Choroid plexus epithelial cell (primary cell): ENCODE data around the gene BPTF.
"Not testable (repeated sequence)": the region's sequence is repeated elsewhere in the genome, so short reads cannot be mapped to it uniquely, and the experiment has no call there.

Experiments used
- DNase-seq: peaks from one replicate; pipeline ENCODE4 v3.0.0-alpha.2; 2010; ENCODE audit warnings: low read depth
- H3K4me3 ChIP-seq: 2 replicates; pipeline ENCODE4 v1.5.1; 2011; ENCODE audit warnings: low read depth, mild to moderate bottlenecking, control low read depth, low read length, moderate library complexity
- TF ChIP-seq, protein P1 (sequence below): conservative IDR thresholded peaks from 2 replicates; pipeline ENCODE4 v1.5.1; 2011; ENCODE audit warnings: low read depth, mild to moderate bottlenecking, control low read depth, inconsistent platforms, low read length, moderate library complexity

BPTF gene

DNA sequence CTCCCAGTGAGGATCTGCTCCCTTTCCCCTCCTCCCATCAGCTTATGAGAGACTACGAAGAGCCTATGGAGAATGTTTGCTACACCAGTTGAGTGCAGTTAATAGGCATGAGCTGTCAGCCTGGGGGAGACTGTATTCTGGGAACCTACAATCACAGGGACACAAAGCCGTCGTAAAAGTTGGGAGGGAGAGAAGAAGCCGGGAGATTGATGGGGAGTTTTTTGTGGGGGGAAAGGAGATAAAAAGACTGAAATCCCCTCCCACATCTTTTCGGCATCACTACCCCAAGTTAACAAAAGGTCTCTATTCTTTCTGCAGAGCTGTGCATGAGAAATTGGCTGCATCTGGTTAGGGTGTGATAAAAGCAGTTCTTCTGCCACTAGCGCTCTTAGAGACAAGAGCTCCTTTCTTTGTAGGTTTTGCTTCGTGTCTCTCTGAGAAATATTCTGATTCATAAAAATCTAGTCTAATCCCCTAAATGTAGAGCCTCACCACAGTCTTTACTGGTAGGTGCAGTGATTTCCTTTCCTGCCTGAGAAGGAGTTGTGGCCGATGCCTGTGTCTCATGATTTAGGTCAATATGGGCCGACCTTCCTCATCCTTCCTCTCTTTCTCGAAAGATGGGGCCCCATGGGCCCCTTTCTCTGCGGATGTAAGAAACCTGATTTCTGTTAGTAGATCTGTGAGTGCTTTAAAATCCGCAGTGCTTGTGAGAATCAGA, 77.4 kb downstream of the BPTF start:
- H3K4me3 ChIP-seq = no peak overlapping the region
- TF ChIP-seq, protein P1, sequence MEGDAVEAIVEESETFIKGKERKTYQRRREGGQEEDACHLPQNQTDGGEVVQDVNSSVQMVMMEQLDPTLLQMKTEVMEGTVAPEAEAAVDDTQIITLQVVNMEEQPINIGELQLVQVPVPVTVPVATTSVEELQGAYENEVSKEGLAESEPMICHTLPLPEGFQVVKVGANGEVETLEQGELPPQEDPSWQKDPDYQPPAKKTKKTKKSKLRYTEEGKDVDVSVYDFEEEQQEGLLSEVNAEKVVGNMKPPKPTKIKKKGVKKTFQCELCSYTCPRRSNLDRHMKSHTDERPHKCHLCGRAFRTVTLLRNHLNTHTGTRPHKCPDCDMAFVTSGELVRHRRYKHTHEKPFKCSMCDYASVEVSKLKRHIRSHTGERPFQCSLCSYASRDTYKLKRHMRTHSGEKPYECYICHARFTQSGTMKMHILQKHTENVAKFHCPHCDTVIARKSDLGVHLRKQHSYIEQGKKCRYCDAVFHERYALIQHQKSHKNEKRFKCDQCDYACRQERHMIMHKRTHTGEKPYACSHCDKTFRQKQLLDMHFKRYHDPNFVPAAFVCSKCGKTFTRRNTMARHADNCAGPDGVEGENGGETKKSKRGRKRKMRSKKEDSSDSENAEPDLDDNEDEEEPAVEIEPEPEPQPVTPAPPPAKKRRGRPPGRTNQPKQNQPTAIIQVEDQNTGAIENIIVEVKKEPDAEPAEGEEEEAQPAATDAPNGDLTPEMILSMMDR = no peak
- DNase-seq = no peak

DNA sequence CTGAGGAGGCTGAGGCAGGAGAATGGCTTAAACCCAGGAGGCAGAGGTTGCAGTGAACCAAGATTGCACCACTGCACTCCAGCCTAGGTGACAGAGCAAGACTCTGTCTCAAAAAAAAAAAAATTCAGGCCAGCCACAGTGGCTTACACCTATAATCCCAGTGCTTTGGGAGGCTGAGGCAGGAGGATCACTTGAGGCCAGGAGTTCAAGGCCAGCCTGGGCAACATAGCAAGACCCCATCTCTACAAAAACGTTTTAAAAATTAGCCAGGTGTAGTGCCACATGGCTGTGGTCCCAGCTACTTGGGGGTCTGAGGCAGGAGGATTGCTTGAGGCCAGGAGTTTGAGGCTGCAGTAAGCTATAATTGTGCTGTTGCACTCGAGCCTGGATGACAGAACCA, 80.0 kb downstream of the BPTF start:
- DNase-seq, H3K4me3 ChIP-seq: not testable (repeated sequence)

DNA sequence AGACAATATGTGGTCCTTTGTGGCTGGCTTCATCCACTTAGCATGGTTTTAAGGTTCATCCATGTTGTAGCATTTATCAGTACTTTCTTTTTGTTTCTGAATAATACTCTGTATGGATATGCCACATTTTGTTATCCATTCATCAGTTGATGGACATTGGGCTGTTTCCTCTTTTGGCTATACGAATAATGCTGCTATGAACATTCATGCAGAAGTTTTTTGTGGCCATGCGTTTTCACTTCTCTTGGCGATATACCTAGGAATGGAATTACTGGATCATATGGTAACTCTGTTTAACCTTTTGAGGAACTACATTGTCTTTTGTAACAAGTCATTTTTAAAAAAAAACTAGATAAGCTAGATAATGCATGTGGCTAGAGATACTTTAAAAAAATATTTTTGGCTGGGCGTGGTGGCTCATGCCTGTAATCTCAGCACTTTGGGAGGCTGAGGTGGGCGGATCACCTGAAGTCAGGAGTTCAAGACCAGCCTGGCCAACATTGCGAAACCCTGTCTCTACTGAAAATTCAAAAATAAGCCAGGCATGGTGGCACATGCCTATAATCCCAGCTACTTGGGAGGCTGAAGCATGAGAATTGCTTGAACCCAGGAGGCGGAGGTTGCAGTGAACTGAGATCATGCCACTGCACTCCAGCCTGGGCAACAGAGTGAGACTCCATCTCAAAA, 85.0 kb downstream of the BPTF start:
- not testable (repeated sequence) for H3K4me3 ChIP-seq, DNase-seq

DNA sequence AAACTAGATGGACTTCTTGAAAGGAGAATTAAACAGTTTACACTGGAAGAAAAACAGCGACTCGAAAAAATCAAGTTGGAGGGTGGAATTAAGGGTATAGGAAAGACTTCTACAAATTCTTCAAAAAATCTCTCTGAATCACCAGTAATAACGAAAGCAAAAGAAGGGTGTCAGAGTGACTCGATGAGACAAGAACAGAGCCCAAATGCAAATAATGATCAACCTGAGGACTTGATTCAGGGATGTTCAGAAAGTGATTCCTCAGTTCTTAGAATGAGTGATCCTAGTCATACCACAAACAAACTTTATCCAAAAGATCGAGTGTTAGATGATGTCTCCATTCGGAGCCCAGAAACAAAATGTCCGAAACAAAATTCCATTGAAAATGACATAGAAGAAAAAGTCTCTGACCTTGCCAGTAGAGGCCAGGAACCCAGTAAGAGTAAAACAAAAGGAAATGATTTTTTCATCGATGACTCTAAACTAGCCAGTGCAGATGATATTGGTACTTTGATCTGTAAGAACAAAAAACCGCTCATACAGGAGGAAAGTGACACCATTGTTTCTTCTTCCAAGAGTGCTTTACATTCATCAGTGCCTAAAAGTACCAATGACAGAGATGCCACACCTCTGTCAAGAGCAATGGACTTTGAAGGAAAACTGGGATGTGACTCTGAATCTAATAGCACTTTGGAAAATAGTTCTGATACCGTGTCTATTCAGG, 85.9 kb downstream of the BPTF start:
- no peak for DNase-seq
- TF ChIP-seq, protein P1 = no peak

DNA sequence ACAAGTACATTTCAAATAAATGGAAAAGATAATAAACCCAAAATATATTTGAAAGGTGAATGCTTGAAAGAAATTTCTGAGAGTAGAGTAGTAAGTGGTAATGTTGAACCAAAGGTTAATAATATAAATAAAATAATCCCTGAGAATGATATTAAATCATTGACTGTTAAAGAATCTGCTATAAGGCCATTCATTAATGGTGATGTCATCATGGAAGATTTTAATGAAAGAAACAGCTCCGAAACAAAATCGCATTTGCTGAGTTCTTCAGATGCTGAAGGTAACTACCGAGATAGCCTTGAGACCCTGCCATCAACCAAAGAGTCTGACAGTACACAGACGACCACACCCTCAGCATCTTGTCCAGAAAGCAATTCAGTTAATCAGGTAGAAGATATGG, 86.8 kb downstream of the BPTF start:
- no peak for DNase-seq
- TF ChIP-seq, protein P1 = no peak
- no peak overlapping the region for H3K4me3 ChIP-seq

More for the DNA sequence above, 85.9 kb downstream of the BPTF start:
- H3K4me3 ChIP-seq = no peak overlapping the region

DNA sequence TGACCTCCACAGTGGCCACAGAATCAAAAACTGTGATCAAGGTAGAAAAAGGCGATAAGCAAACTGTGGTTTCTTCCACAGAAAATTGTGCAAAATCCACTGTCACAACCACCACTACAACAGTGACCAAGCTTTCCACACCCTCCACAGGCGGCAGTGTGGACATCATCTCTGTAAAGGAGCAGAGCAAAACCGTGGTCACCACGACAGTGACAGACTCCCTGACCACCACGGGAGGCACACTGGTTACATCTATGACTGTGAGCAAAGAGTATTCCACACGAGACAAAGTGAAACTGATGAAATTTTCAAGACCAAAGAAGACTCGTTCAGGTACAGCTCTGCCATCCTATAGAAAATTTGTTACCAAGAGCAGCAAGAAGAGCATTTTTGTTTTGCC, 87.4 kb downstream of the BPTF start:
- TF ChIP-seq, protein P1 = no peak
- H3K4me3 ChIP-seq = no peak overlapping the region
- DNase-seq = no peak

DNA sequence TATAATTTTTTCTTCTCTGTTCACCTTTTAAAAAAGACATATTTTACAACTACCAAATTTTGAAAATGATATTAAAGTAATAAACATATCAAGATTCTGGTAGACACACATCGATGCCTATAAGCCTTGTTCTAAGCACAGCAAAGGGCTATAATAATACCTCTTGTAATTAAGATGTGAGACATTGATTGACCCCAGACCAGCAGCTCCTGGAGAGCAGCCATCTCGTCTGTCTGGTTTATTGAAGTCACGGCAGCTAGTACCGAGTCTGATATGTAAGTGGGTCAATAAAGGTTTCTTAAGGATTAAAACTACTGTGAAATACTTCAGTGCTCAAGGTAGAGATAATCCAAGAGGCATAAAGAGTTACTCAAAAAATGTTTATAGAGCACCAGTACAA, 94.9 kb downstream of the BPTF start:
- TF ChIP-seq, protein P1 = no peak
- no peak for DNase-seq
- H3K4me3 ChIP-seq = no peak overlapping the region
